ENCODE data around the gene MOGAT3.
A peak's percentile ranks its signal among the peaks of the same experiment; 100 is the strongest.

Gene MOGAT3

GRCh38 chr7:101165958-101166647, 34.7 kb downstream of the MOGAT3 start:
- Histone ChIP-seq H3K4me3 (ENCODE audit: low read length in 2 of 2) (peak overlapping the region; percentile 17 to 44), H3K27ac (ENCODE audit: low read length) (no peak overlapping the region), H3K27me3 (ENCODE audit: control insufficient read depth in 1 of 2, insufficient read depth in 2 of 2, low read length in 2 of 2) (peaks cover 77 to 91% of the 10 kb centered on the region in 2 donors), H3K9ac (ENCODE audit: low read length in 2 of 2) (no peak overlapping the region), H3K36me3 (ENCODE audit: control insufficient read depth in 2 of 2, insufficient read depth in 2 of 2, low read length in 2 of 2) (peaks cover 0 to 2% of the 10 kb centered on the region in 2 donors), H3K4me1 (ENCODE audit: control insufficient read depth, insufficient read depth, low read length) (peaks cover 42% of the 10 kb centered on the region), H3K9me3 (ENCODE audit: control insufficient read depth in 2 of 2, low read length in 2 of 2) (no peaks in the 10 kb centered on the region)

- Histone ChIP-seq H3K27ac (ENCODE audit: low read length) (no peak within 1 kb of the TSS), H3K4me1 (ENCODE audit: control insufficient read depth, insufficient read depth, low read length) (peaks cover 42% of the 10 kb centered on the region), H3K36me3 (ENCODE audit: control insufficient read depth in 2 of 2, insufficient read depth in 2 of 2, low read length in 2 of 2) (peaks cover under 1 to 2% of the 10 kb centered on the region in 2 donors), H3K9me3 (ENCODE audit: control insufficient read depth in 2 of 2, low read length in 2 of 2) (no peaks in the 10 kb centered on the region), H3K27me3 (ENCODE audit: control insufficient read depth in 1 of 2, insufficient read depth in 2 of 2, low read length in 2 of 2) (peaks cover 69 to 83% of the 10 kb centered on the region in 2 donors), H3K4me3 (ENCODE audit: low read length in 2 of 2) (peak within 1 kb of the TSS; percentile 17 to 49), H3K9ac (ENCODE audit: low read length in 2 of 2) (no peak within 1 kb of the TSS)
Observed at GRCh38 chr7:101165075-101165957, 35.5 kb downstream of the MOGAT3 start, which contains the start of gene VGF. VGF (minus strand) TSS chr7:101165569; CDS start chr7:101164843, 726 bp downstream.

- Histone ChIP-seq H3K4me3 (ENCODE audit: low read length in 2 of 2) (no peak overlapping the region), H3K4me1 (ENCODE audit: control insufficient read depth, insufficient read depth, low read length) (peaks cover 32% of the 10 kb centered on the region), H3K36me3 (ENCODE audit: control insufficient read depth in 2 of 2, insufficient read depth in 2 of 2, low read length in 2 of 2) (peaks cover 5 to 8% of the 10 kb centered on the region in 2 donors), H3K27ac (ENCODE audit: low read length) (no peak overlapping the region), H3K27me3 (ENCODE audit: control insufficient read depth in 1 of 2, insufficient read depth in 2 of 2, low read length in 2 of 2) (peaks cover 58 to 76% of the 10 kb centered on the region in 2 donors), H3K9ac (ENCODE audit: low read length in 2 of 2) (no peak overlapping the region), H3K9me3 (ENCODE audit: control insufficient read depth in 2 of 2, low read length in 2 of 2) (no peaks in the 10 kb centered on the region)
Observed at GRCh38 chr7:101164071-101164840, 36.6 kb downstream of the MOGAT3 start.

DNA sequence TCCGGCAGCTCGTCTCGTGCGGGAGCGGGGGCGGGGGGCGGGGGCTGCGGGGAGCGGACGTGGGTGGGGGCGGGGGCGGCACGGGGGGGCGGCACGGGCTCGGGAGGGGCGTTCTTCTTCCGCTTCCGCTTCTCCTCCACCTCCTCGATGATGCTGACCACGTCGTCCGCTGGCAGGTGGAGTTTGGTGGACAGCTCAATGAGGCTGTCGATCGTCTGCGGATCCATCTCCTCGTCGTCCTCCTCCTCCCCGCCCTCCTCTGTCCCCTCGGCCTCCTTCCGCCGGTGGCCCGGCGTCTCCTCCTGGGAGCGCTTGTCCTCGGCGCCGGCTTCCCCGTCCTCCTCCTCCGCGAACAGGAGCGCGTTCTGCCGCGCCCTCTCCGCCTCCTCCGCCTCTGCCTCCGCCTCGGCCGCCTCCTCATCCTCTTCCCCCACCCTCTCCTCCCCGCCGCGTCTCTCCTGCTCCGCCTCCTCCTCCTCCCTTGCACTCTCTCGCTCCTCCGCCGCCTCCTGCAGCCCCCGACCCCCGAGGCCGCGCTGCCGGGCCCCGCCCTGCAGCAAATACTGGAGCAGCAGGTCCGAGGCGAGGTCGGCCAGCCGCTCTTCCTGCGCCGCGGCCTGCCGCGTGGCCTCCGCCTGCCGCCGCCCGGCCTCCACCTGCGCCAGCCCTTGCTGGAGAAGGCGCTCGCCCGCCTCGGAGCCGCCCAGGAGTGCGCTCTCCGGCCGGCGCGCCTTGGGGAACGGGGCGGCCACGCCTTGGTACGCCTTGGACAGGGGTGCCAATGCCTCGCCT, 37.4 kb downstream of the MOGAT3 start:
- H3K36me3 ChIP-seq (ENCODE audit: control insufficient read depth in 2 of 2, insufficient read depth in 2 of 2, low read length in 2 of 2): peaks cover 9 to 13% of the 10 kb centered on the region in 2 donors
- no peaks in the 10 kb centered on the region for H3K9me3 ChIP-seq (ENCODE audit: control insufficient read depth in 2 of 2, low read length in 2 of 2)
- peaks cover 31% of the 10 kb centered on the region for H3K4me1 ChIP-seq (ENCODE audit: control insufficient read depth, insufficient read depth, low read length)
- peaks cover 51 to 71% of the 10 kb centered on the region in 2 donors for H3K27me3 ChIP-seq (ENCODE audit: control insufficient read depth in 1 of 2, insufficient read depth in 2 of 2, low read length in 2 of 2)
- H3K27ac ChIP-seq (ENCODE audit: low read length): no peak overlapping the region
- H3K4me3 ChIP-seq (ENCODE audit: low read length in 2 of 2): peak overlapping the region; percentile 31 to 60
- no peak overlapping the region for H3K9ac ChIP-seq (ENCODE audit: low read length in 2 of 2)

- no peak overlapping the region for H3K9ac ChIP-seq (ENCODE audit: low read length in 2 of 2)
- peaks cover 31% of the 10 kb centered on the region for H3K4me1 ChIP-seq (ENCODE audit: control insufficient read depth, insufficient read depth, low read length)
- H3K9me3 ChIP-seq (ENCODE audit: control insufficient read depth in 2 of 2, low read length in 2 of 2): no peaks in the 10 kb centered on the region
- peaks cover 12 to 16% of the 10 kb centered on the region in 2 donors for H3K36me3 ChIP-seq (ENCODE audit: control insufficient read depth in 2 of 2, insufficient read depth in 2 of 2, low read length in 2 of 2)
- H3K27ac ChIP-seq (ENCODE audit: low read length): no peak overlapping the region
- H3K4me3 ChIP-seq (ENCODE audit: low read length in 2 of 2): peak overlapping the region; percentile 4 to 60
- H3K27me3 ChIP-seq (ENCODE audit: control insufficient read depth in 1 of 2, insufficient read depth in 2 of 2, low read length in 2 of 2): peaks cover 44 to 64% of the 10 kb centered on the region in 2 donors
Observed at GRCh38 chr7:101162551-101163278, 38.1 kb downstream of the MOGAT3 start.

DNA sequence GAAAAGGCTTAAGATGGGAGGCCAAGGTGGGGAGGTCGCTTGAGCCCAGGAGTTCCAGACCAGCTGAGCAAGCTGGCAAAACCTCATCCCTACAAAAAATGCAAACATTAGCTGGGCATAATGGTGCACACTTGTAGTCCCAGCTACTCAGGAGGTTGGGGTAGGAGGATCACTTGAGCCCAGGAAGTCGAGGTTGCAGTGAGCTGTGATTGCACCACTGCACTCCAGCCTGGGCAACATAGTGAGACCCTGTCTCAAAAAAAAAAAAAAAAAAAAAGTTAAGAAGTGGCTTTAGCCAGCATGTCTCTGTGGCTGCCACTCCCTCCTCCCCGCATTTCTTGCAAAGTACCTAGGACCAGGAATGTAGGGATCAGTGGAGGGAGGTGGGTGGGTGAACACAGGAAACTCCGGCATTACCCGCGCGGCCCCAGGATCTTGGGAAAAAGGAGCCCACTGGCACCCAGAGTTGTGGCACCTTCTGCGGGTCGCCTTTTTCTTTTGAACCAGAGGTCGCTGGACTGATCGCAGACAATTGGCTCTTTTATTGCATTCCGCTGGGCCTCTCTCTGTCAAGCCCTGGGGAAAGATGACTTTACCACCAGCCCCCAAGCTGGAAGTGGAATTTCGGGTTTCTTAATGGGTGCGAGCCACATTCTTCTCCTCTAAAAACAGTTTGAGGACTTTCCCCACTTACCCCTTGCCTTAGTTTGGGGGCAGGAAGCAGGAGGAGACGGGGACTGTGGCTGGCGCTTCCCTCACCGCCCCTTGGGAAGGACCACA, 39.0 kb downstream of the MOGAT3 start:
- Histone ChIP-seq H3K4me3 (ENCODE audit: low read length in 2 of 2) (no peak overlapping the region), H3K9me3 (ENCODE audit: control insufficient read depth in 2 of 2, low read length in 2 of 2) (no peaks in the 10 kb centered on the region), H3K4me1 (ENCODE audit: control insufficient read depth, insufficient read depth, low read length) (peaks cover 31% of the 10 kb centered on the region), H3K9ac (ENCODE audit: low read length in 2 of 2) (no peak overlapping the region), H3K27me3 (ENCODE audit: control insufficient read depth in 1 of 2, insufficient read depth in 2 of 2, low read length in 2 of 2) (peaks cover 37 to 55% of the 10 kb centered on the region in 2 donors), H3K27ac (ENCODE audit: low read length) (no peak overlapping the region), H3K36me3 (ENCODE audit: control insufficient read depth in 2 of 2, insufficient read depth in 2 of 2, low read length in 2 of 2) (peaks cover 12 to 16% of the 10 kb centered on the region in 2 donors)

DNA sequence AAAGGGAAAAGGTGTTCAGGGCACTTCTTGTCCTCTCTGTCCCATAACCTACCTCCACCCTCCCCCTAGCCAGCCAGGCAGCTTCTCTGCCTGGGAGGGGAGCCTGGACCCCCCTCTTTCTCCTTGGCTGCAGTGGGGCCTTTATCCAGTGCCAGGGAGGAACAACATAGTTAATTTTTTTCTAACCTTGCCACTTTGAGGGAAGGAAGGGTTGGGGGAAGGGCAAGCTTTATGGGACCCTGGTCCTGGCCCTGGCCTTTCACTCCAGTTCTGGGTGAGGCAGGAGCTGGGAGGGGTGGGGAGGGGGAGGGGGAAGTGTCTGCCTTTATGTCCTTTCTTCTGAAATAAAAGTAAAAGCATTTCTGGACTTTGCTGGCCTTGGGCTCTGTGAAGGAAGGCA, 39.9 kb downstream of the MOGAT3 start:
- H3K9me3 ChIP-seq (ENCODE audit: control insufficient read depth in 2 of 2, low read length in 2 of 2): no peaks in the 10 kb centered on the region
- peaks cover 31 to 48% of the 10 kb centered on the region in 2 donors for H3K27me3 ChIP-seq (ENCODE audit: control insufficient read depth in 1 of 2, insufficient read depth in 2 of 2, low read length in 2 of 2)
- H3K4me1 ChIP-seq (ENCODE audit: control insufficient read depth, insufficient read depth, low read length): peaks cover 29% of the 10 kb centered on the region
- no peak overlapping the region for H3K4me3 ChIP-seq (ENCODE audit: low read length in 2 of 2)
- H3K27ac ChIP-seq (ENCODE audit: low read length): no peak overlapping the region
- no peak overlapping the region for H3K9ac ChIP-seq (ENCODE audit: low read length in 2 of 2)
- H3K36me3 ChIP-seq (ENCODE audit: control insufficient read depth in 2 of 2, insufficient read depth in 2 of 2, low read length in 2 of 2): peaks cover 12 to 16% of the 10 kb centered on the region in 2 donors

- peaks cover 27% of the 10 kb centered on the region for H3K4me1 ChIP-seq (ENCODE audit: control insufficient read depth, insufficient read depth, low read length)
- H3K4me3 ChIP-seq (ENCODE audit: low read length in 2 of 2): no peak overlapping the region
- peaks cover 24 to 40% of the 10 kb centered on the region in 2 donors for H3K27me3 ChIP-seq (ENCODE audit: control insufficient read depth in 1 of 2, insufficient read depth in 2 of 2, low read length in 2 of 2)
- H3K9me3 ChIP-seq (ENCODE audit: control insufficient read depth in 2 of 2, low read length in 2 of 2): no peaks in the 10 kb centered on the region
- H3K36me3 ChIP-seq (ENCODE audit: control insufficient read depth in 2 of 2, insufficient read depth in 2 of 2, low read length in 2 of 2): peaks cover 12 to 16% of the 10 kb centered on the region in 2 donors
- H3K9ac ChIP-seq (ENCODE audit: low read length in 2 of 2): no peak overlapping the region
- no peak overlapping the region for H3K27ac ChIP-seq (ENCODE audit: low read length)
Observed at GRCh38 chr7:101159696-101160674, 40.9 kb downstream of the MOGAT3 start.
